Occipital lobe (tissue), 2 donors: Measurements from ENCODE around the gene GPR158. TPM values are rescaled to one million over a fixed set of nuclear protein-coding genes. Genes with fewer than 3 reads are reported as not detected.

Experiments
- DNase-seq: peaks from one replicate; lab custom pipeline; 2025; lab: John Stamatoyannopoulos, UW
- total RNA-seq: library from RNA; depleted of rRNA; stranded (reverse); fragments of >200 nt; gene quantifications from one replicate; pipeline ENCODE4 v1.2.3, GENCODE V29; 2014

The GPR158 gene
- total RNA-seq, 1 donor from 2014 or later: 6.1 TPM

GRCh38 chr10:25206693-25207414 lies 32.1 kb downstream of the GPR158 start:
- DNase-seq: no peak

DNA sequence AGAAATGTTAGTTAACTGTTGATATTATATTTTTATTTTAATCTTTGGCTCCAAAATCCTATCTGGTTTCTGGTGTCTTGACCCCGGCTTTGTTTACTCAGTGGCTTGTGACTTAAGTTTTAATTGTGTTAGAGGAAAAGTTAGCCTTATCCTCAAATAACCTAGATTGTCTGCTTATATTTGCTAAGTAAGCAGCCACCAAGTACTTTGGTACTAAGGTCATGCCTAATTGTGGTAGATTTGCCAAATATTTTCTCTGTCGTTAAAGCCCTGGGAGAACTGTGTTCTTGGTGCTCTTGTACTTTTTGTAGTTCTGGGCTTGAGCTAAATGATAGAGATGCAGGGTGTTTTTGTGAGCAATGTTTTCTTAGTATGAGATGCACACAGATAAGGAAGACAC lies 34.8 kb downstream of the GPR158 start:
- DNase-seq: no peak

GRCh38 chr10:25210265-25210664 lies 35.5 kb downstream of the GPR158 start:
- no peak for DNase-seq

- no peak for DNase-seq
These were observed 45.4 kb downstream of the GPR158 start for GRCh38 chr10:25220156-25220555.

- DNase-seq: no peak
These were observed 47.4 kb downstream of the GPR158 start for GRCh38 chr10:25222085-25222660.

- DNase-seq: no peak
These were observed 52.2 kb downstream of the GPR158 start for GRCh38 chr10:25226775-25227682.

DNA sequence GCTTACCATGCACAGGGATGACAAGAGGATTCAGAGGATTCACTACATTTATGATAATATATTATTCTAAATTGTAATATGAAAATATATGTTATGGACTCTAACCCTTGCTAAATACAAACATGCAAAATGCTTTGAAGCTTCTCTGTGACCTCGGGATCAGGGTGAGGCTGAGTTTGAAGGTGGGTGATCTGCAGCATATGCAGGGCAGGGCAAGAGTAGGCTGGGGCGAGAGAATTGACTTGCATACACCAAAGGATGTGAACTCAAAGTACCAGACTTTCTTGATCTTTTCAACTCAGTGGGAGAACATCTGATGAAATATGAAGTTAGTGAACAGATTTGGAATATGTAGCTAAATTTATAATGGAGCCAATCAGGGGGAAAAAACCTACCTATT lies 57.0 kb downstream of the GPR158 start:
- DNase-seq: no peak

DNA sequence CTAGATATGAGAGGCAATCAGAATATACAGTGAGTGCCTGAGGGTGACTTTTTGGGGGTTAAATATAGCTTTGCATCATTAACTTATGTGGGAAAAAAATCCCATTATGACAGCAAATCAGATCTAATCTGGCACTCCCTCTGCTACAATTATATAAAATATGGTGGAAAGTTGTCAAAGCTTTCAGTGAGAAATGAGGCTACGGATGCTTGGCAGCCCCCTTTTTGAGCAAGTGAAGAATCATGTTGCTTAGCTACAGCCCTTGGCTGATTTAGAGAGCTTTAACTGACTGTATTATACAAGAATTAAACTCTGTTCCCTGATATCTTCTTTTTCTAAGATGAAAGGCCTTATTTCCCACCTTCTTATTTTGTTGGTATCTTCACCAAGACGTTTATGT lies 57.4 kb downstream of the GPR158 start:
- peak; percentile 2 for DNase-seq

- DNase-seq: no peak
These were observed 70.4 kb downstream of the GPR158 start for GRCh38 chr10:25245165-25245564.

GRCh38 chr10:25257646-25258045 lies 82.8 kb downstream of the GPR158 start:
- no peak for DNase-seq

DNA sequence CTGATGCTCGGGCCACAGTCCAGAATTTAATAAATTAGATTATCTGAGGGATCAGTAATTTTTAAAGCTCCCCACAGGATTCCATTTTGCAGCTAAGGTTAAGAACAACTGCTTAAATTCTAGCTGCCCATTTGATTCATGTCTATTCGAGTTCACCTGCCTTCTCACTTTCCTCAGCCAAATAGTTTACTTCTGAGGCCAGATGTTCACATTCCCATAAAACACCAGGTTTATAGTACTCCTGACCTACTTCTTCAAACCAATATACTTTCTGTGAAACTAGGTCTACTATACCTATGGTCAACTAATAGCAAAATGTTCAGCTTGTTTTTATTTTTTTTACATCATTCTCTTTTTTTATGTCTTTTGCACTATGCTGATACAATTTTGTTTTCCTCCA lies 86.3 kb downstream of the GPR158 start:
- DNase-seq: no peak

DNA sequence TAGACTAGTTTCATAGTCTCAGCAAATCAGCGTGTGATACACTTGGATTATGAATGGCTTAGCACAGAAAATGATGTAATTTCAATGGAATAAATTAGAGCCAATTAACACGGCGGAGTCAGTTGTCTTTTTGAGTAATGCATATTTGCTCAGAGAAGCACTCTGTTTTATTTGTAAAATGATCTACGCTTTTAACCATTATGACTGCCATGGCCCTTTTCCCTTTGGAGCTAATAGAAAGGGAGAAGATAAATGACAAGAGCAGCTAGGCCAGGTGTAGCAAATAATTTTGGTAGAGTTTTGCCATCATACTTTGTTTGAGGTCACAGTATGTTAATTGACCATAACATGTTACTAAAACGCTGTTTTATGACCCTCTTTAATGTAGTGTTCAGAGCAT lies 86.8 kb downstream of the GPR158 start:
- no peak for DNase-seq

GRCh38 chr10:25263931-25264330 lies 89.1 kb downstream of the GPR158 start:
- no peak for DNase-seq

- DNase-seq: no peak
These were observed 103.4 kb downstream of the GPR158 start for GRCh38 chr10:25278180-25278579.

- no peak for DNase-seq
These were observed 105.3 kb downstream of the GPR158 start for GRCh38 chr10:25280076-25280475.

- no peak for DNase-seq
These were observed 105.8 kb downstream of the GPR158 start for GRCh38 chr10:25280573-25280972.

DNA sequence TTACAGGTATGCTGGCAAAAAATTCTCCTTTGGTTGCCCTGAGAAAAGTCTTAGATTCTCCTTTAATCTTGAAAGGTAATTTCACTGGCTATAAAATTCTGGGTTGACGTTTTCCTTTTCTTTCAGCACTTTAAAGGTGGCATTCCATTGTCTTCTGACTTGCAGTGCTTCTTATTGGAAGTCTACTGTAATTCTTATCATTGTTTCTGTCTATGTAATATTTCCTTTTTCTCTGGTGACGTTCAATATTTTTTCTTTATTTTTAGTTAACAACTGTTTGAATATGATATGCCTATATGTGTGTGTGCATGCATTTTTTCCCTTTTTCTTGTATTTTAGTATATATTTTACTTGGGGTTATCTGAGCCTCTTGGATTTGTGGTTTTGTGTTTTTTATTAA lies 111.0 kb downstream of the GPR158 start:
- DNase-seq: no peak

DNA sequence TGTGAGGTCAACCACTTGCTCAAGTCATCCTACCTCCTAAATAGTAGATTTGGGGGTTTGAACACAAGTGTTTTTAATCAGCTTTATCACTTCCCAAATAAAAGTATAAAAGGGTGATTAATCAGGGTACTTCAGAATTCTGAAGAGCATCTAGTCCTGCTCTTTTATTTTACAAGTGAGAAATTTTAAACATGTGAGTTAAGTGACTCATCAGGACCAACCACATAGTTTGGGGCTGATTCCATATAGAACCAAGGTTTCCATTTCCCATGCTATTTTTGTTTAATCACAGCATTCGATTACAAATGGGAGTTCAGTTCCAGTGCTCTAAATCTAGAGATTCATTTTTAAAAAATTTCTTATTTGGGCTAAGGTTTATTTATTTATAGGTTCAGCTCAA lies 113.4 kb downstream of the GPR158 start:
- no peak for DNase-seq

DNA sequence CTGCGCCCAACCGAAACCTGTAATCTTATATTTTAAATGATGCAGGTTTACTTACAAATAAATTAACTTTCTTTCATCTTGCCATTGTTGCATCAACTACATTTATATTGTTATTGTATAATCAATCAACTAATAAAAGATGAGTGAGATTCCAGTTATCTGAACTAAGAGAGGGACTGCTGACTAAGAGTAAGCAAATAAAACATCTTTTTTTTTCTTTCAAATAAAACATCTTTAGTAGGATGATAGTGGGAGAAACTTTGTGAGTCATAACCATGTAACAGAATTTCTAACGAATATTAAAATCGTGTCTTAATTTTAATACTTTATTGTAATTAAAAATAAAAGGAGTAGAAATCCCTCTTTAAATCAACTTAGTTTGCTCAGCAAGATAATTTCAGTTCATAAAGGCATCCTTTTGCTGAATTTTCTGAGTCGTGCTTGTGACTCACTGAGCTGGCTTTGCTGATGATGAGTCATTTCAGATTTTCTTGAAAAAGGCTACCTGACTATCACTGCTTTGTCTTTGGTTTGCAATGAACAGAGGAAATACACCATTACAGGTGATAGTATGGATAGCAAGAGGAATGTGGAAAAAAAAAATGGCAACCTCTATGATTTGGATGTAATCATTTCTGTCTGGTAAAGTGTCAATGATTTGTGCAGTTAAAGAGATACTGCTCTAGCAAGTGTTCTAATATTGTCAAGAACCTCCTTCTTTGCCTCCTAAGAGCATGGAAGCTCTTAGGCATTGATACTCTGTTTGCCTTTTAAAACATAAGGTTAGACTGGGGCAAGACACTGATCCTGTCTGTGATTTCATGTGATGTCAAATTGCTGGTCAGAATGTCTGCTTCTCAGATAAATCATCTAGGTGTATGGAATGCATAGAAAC lies 119.5 kb downstream of the GPR158 start:
- DNase-seq: no peak

- DNase-seq: no peak
These were observed 121.5 kb downstream of the GPR158 start for GRCh38 chr10:25296324-25296723.

- no peak for DNase-seq
These were observed 122.7 kb downstream of the GPR158 start for GRCh38 chr10:25297466-25297865.
